Measurements from ENCODE around the gene IBA57.
"Not testable (repeated sequence)": the region's sequence is repeated elsewhere in the genome, so short reads cannot be mapped to it uniquely, and the experiment has no call there.

IBA57 gene

GRCh38 chr1:228172591-228173527 lies 7.3 kb downstream of the IBA57 start:
- no peak for DNase-seq (ENCODE audit: low read depth)

GRCh38 chr1:228173528-228174481 lies 8.2 kb downstream of the IBA57 start:
- DNase-seq (ENCODE audit: low read depth) = peak; percentile 25

GRCh38 chr1:228174482-228175315 lies 9.1 kb downstream of the IBA57 start:
- DNase-seq (ENCODE audit: low read depth) = peak; percentile 28

- DNase-seq (ENCODE audit: low read depth) = no peak
Observed at GRCh38 chr1:228175316-228176023, 9.9 kb downstream of the IBA57 start.

- no peak for DNase-seq (ENCODE audit: low read depth)
Observed at GRCh38 chr1:228176024-228176395, 10.4 kb downstream of the IBA57 start.

- DNase-seq (ENCODE audit: low read depth) = no peak
Observed at GRCh38 chr1:228176461-228177182, 11.0 kb downstream of the IBA57 start.

DNA sequence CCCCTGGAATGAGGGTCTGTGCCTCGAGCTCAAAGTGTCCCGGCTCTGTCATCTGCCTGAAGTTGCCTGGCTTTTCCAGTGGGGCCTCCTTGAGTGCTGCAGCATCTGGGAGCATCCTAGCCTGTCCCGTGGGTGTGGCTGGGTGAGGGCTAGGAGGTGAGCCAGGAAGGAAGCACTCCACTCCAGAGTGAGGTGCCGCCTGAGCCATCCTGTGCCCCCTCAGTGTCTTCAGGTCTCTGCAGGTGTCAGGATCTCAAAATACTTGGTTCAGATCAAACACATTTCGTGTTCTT lies 11.5 kb downstream of the IBA57 start:
- DNase-seq (ENCODE audit: low read depth) = no peak

DNA sequence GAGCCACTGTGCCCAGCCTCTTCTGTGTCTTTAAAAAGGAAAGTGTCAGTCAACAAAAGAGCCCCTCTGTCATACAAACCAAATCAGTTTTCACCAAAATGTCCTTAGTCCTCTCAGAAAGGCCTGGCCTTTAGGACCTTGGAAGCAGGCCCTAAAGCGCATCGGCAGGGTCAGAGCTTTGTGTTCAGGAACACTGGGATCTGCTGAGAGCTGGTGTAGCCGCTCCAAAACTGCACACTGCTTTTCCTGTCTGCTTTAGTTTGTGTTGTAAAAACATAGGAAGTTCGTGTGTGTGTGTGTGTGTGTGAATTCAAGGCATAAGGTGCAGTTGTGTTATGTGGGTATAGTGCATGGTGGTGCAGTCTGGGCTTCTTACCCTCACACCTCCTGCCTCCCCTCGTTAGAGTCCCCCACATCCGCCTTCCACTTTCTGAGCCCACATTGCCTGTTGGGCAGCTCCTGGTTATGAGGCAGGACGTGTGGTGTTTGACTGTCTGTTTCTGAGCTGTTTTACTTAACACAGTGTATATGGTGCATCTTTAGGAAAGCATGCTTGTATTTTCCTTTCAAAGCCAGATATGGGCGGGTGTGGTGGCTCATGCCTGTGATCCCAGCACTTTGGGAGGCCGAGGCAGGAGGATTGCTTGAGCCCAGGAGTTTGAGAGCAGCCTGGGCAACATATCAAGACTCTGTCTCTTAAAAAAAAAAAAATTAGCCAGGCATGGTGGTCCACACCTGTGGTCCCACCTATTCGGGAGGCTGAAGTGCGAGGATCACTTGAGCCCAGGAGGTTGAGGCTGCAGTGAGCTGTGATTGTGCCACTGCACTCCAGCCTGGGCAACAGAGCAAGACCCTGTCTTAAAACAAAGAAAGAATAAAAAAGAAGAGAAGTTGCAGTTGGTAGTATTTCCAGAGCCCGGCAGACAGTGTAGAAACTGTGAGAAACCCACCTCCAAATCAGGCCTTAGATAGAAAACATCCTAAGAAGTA lies 12.4 kb downstream of the IBA57 start:
- DNase-seq (ENCODE audit: low read depth) = no peak

GRCh38 chr1:228178737-228179684 lies 13.4 kb downstream of the IBA57 start:
- no peak for DNase-seq (ENCODE audit: low read depth)

DNA sequence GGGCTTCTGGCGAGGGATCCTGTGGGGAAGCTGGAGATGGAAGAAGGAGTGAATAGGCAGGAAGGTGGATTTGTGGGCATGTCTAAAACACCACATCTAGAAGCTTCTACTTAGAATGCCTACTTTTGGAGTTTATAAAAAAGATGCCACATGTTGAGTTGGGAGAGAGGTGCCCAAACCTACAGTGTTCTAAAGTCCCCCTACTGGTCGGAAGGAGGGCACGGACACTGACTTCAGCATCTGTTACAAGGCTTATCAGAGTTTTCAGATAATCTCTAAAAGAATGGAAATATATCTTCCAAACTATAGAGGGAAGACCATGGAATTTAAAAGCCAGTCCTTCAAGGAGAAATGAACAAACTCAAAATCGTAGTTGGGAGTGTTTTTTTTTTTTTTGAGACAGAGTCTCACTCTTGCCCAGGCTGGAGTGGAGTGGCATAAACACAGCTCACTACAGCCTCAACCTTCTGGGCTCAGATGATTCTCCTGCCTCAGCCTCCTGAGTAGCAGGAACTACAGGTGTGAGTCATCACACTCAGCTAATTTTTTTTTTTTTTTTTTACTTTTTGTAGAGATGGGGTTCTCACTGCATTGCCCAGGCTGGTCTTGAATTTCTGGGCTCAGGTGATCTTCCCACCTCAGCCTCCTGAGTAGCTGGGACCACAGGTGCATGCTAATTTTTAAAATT lies 14.8 kb downstream of the IBA57 start:
- DNase-seq (ENCODE audit: low read depth) = no peak

DNA sequence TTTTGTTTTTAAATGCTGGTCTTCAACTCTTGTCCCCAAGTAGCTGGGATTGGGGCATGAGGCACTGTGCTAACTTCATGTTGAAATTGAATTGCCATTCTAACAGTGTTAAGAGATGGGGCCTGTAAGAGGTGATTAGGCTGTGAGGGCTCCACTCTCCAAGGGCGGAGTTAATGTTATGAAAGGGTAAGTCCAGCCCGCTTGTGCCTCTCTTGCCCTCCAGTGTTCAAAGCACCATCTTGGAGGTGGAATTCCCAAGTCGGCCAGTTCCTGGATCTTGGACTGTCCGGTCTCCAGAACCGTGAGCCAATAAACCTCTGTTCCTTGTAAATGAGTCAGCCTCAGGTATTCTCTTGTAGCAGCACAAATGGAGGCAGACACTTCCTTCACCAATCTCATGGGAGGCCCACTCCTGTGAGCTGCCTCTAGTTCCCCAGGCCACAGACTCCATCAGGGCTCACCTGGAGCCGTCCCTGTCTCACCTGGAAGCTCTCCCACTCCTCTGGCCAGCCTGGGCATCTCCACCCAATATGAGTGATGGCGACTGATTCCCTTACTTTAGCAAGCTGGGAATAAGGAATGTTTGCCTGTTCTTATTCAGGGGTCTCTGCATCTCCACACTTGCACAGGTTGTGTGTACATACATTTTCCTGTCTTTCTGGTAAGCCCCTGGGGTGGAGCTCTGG lies 15.5 kb downstream of the IBA57 start:
- DNase-seq (ENCODE audit: low read depth) = no peak

- no peak for DNase-seq (ENCODE audit: low read depth)
Observed at GRCh38 chr1:228181645-228182034, 16.0 kb downstream of the IBA57 start.

DNA sequence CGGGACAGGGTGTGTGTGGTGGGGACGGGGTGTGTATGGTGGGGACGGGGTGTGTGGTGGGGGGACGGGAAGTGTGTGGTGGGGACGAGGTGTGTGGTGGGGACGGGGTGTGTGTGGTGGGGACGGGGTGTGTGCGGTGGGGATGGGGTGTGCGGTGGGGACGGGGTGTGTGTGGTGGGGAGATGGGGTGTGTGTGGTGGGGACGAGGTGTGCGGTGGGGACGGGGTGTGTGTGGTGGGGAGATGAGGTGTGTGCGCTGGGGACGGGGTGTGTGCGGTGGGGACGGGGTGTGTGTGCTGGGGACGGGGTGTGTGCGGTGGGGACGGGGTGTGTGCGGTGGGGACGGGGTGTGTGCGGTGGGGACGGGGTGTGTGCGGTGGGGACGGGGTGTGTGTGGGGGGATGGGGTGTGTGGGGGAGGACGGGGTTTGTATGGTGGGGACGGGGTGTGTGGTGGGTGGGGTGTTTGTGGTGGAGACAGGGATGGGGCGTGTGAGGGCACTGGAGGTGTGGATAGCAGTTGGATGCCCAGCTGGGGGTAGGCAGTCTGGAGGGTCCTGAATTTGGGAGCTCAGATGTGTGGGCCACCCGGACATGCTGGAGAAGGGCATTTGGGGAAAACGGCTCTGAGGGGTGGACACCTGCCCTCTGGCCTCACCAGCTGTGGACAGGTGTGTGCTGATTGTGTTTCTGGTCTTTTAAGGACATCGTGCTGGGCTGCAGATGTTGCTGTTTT lies 16.9 kb downstream of the IBA57 start:
- no peak for DNase-seq (ENCODE audit: low read depth)

DNA sequence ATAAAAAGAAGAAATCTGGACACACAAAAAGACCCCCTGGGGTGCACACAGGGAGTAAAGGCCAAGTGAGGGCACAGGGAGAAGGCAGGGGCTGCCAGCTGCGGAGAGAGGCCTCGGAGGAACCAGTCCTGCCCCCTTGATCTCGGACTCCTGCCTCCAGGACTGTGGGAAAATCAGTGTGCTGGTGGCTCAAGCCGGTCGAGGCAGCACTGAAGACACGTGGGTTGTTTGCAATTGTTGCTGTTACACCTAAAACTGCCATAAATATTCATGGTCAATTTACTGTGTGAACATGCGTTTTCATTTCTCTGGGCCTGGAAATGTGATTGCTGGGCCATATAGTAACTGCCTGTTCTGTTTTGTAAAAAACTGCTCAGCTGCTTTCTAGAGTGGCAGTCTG lies 18.5 kb downstream of the IBA57 start:
- no peak for DNase-seq (ENCODE audit: low read depth)

GRCh38 chr1:228185641-228185965 lies 20.0 kb downstream of the IBA57 start:
- no peak for DNase-seq (ENCODE audit: low read depth)

- not testable (repeated sequence) for DNase-seq (ENCODE audit: low read depth)
Observed at GRCh38 chr1:228188249-228188648, 22.6 kb downstream of the IBA57 start.

- DNase-seq (ENCODE audit: low read depth) = no peak
Observed at GRCh38 chr1:228190182-228190581, 24.6 kb downstream of the IBA57 start.
